GM12874 (cell line): Measurements from ENCODE around the gene POU2F2.

Source experiments
- CTCF ChIP-seq: IDR thresholded peaks from 2 replicates; pipeline ENCODE4 v1.5.1; 2011; ENCODE audit warnings: low read depth, mild to moderate bottlenecking, control low read depth, low read length, moderate library complexity; ENCODE audit not compliant: insufficient read depth

POU2F2 gene

GRCh38 chr19:42174958-42175734 lies 42.9 kb upstream of the POU2F2 start:
- TF ChIP-seq CTCF, result no peak

GRCh38 chr19:42174188-42174587 lies 41.9 kb upstream of the POU2F2 start:
- TF ChIP-seq CTCF, result no peak

- no peak for TF ChIP-seq CTCF
Observed at GRCh38 chr19:42173695-42174094, 41.4 kb upstream of the POU2F2 start.

- no peak for TF ChIP-seq CTCF
Observed at GRCh38 chr19:42172261-42172660, 40.0 kb upstream of the POU2F2 start.

- no peak for TF ChIP-seq CTCF
Observed at GRCh38 chr19:42170715-42171114, 38.5 kb upstream of the POU2F2 start.

GRCh38 chr19:42169486-42170413 lies 37.5 kb upstream of the POU2F2 start:
- no peak for TF ChIP-seq CTCF

- no peak for TF ChIP-seq CTCF
Observed at GRCh38 chr19:42168206-42168605, 36.0 kb upstream of the POU2F2 start.
